ENCODE results near the gene OLFML2A. TPM values are rescaled to one million over a fixed set of nuclear protein-coding genes. Genes with fewer than 3 reads are reported as not detected.
A peak's percentile ranks its signal among the peaks of the same experiment; 100 is the strongest.

OLFML2A gene
- polyA plus RNA-seq, 3 donors = 0.03 to 0.25 TPM; not detected in 1

GRCh38 chr9:124852121-124852828 is 75.3 kb downstream of the OLFML2A start:
- H3K4me3 ChIP-seq (replicated peaks in 1 of 3; ENCODE audit: low read depth in 2 of 3, low read length in 3 of 3) = peak overlapping the region in 1 of 3 experiments; percentile 73
- H3K9ac ChIP-seq (ENCODE audit: insufficient read depth, low read length, poor library complexity, severe bottlenecking) = peak overlapping the region; percentile 44
- WGBS (ENCODE audit: insufficient coverage) = 82% methylated on average over 10 of the region's 13 CpGs

GRCh38 chr9:124852829-124853531 is 76.0 kb downstream of the OLFML2A start, which contains the start of gene WDR38:
Gene WDR38 (plus strand): TSS chr9:124853460. CDS start chr9:124853532, 72 bp downstream.
- H3K4me1 Mint-ChIP-seq = peaks cover 8% of the 10 kb centered on the region
- peaks cover 13 to 14% of the 10 kb centered on the region in 2 donors for H3K36me3 ChIP-seq (replicated peaks in 1 of 2; ENCODE audit: control insufficient read depth in 1 of 2, insufficient read depth in 2 of 2, low read length in 2 of 2)
- DNase-seq = peak; percentile 73
- no peaks in the 10 kb centered on the region for H3K9me3 ChIP-seq (replicated peaks in 1 of 2; ENCODE audit: control insufficient read depth in 1 of 2, insufficient read depth in 1 of 2, low read length in 2 of 2)
- H3K9ac ChIP-seq (ENCODE audit: insufficient read depth, low read length, poor library complexity, severe bottlenecking) = peak within 1 kb of the TSS; percentile 44
- peaks cover 7 to 13% of the 10 kb centered on the region in 2 donors for H3K4me1 ChIP-seq (ENCODE audit: control insufficient read depth in 1 of 2, insufficient read depth in 2 of 2, low read length in 2 of 2)
- H3K27ac ChIP-seq (ENCODE audit: low read depth in 1 of 2, low read length in 2 of 2) = no peak within 1 kb of the TSS
- peak within 1 kb of the TSS; percentile 90 for H3K4me2 ChIP-seq (replicated peaks; ENCODE audit: extremely low read depth, low read length, poor library complexity, severe bottlenecking)
- H3K36me3 Mint-ChIP-seq = peaks cover 11 to 14% of the 10 kb centered on the region in 2 donors
- peak within 1 kb of the TSS; percentile 78 to 89 for H3K4me3 Mint-ChIP-seq
- H2AFZ ChIP-seq (ENCODE audit: insufficient read depth, low read depth, low read length, poor library complexity, severe bottlenecking) = peak within 1 kb of the TSS; percentile 85
- intact Hi-C loops (cut with micrococcal nuclease) = loop anchor here (1.0 to 5.0 kb wide), 5 partner anchors 79 to 236 kb away; no protein-coding TSS in a partner anchor
- WGBS (ENCODE audit: insufficient coverage) = 2% methylated on average over 51 of the region's 51 CpGs
- peaks cover 6 to 13% (median 6%) of the 10 kb centered on the region in 3 donors for H3K27me3 Mint-ChIP-seq (ENCODE audit: low read depth in 3 of 3)
- TF ChIP-seq, protein P1, sequence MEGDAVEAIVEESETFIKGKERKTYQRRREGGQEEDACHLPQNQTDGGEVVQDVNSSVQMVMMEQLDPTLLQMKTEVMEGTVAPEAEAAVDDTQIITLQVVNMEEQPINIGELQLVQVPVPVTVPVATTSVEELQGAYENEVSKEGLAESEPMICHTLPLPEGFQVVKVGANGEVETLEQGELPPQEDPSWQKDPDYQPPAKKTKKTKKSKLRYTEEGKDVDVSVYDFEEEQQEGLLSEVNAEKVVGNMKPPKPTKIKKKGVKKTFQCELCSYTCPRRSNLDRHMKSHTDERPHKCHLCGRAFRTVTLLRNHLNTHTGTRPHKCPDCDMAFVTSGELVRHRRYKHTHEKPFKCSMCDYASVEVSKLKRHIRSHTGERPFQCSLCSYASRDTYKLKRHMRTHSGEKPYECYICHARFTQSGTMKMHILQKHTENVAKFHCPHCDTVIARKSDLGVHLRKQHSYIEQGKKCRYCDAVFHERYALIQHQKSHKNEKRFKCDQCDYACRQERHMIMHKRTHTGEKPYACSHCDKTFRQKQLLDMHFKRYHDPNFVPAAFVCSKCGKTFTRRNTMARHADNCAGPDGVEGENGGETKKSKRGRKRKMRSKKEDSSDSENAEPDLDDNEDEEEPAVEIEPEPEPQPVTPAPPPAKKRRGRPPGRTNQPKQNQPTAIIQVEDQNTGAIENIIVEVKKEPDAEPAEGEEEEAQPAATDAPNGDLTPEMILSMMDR (IDR thresholded peaks at IDR 0.05) = peak; percentile 100
- H3K4me3 ChIP-seq (replicated peaks in 1 of 3; ENCODE audit: low read depth in 2 of 3, low read length in 3 of 3) = peak within 1 kb of the TSS; percentile 26 to 73 (median 31)
- H3K27ac Mint-ChIP-seq = peak within 1 kb of the TSS in 3 of 7 donors; percentile 26 to 42 (median 30)
- no peaks in the 10 kb centered on the region for H3K79me2 ChIP-seq (ENCODE audit: insufficient read depth, low read length)
- peaks cover 0 to 2% (median 0%) of the 10 kb centered on the region in 7 donors for H3K9me3 Mint-ChIP-seq
- H3K27me3 ChIP-seq (ENCODE audit: control insufficient read depth in 2 of 2, insufficient read depth in 2 of 2, low read length in 2 of 2) = no peaks in the 10 kb centered on the region
- peaks cover 21% of the 10 kb centered on the region for H4K20me1 ChIP-seq (ENCODE audit: insufficient read depth, low read length)

More at GRCh38 chr9:124852121-124852828, 75.3 kb downstream of the OLFML2A start:
- H4K20me1 ChIP-seq (ENCODE audit: insufficient read depth, low read length) = peaks cover 14% of the 10 kb centered on the region
- Mint-ChIP-seq H3K36me3 (peaks cover 4 to 7% of the 10 kb centered on the region in 2 donors), H3K9me3 (peaks cover 0 to 2% (median 0%) of the 10 kb centered on the region in 7 donors), H3K27ac (peak overlapping the region in 2 of 7 donors; percentile 13 to 42), H3K4me3 (peak overlapping the region in 1 of 2 donors; percentile 89), H3K27me3 (ENCODE audit: low read depth in 3 of 3) (peaks cover 6 to 13% (median 6%) of the 10 kb centered on the region in 3 donors), H3K4me1 (peaks cover 8% of the 10 kb centered on the region)
- no peak for DNase-seq
- H3K4me2 ChIP-seq (replicated peaks; ENCODE audit: extremely low read depth, low read length, poor library complexity, severe bottlenecking) = peak overlapping the region; percentile 90
- H2AFZ ChIP-seq (ENCODE audit: insufficient read depth, low read depth, low read length, poor library complexity, severe bottlenecking) = peak overlapping the region; percentile 85
- H3K27ac ChIP-seq (ENCODE audit: low read depth in 1 of 2, low read length in 2 of 2) = no peak overlapping the region
- intact Hi-C loops (cut with micrococcal nuclease) = loop anchor here (2.0 to 5.0 kb wide), 3 partner anchors 79 to 235 kb away; no protein-coding TSS in a partner anchor
- H3K27me3 ChIP-seq (ENCODE audit: control insufficient read depth in 2 of 2, insufficient read depth in 2 of 2, low read length in 2 of 2) = no peaks in the 10 kb centered on the region
- peaks cover 7 to 13% of the 10 kb centered on the region in 2 donors for H3K4me1 ChIP-seq (ENCODE audit: control insufficient read depth in 1 of 2, insufficient read depth in 2 of 2, low read length in 2 of 2)
- TF ChIP-seq, protein P1 (IDR thresholded peaks at IDR 0.05) = no peak
- H3K36me3 ChIP-seq (replicated peaks in 1 of 2; ENCODE audit: control insufficient read depth in 1 of 2, insufficient read depth in 2 of 2, low read length in 2 of 2) = peaks cover 6 to 7% of the 10 kb centered on the region in 2 donors
- H3K9me3 ChIP-seq (replicated peaks in 1 of 2; ENCODE audit: control insufficient read depth in 1 of 2, insufficient read depth in 1 of 2, low read length in 2 of 2) = no peaks in the 10 kb centered on the region
- no peaks in the 10 kb centered on the region for H3K79me2 ChIP-seq (ENCODE audit: insufficient read depth, low read length)
